ENCODE measurements around the gene GPR146.

GPR146 gene

GRCh38 chr7:1087465-1087814 lies 43.1 kb downstream of the GPR146 start:
- peaks cover 20% of the 10 kb centered on the region; the same call in 1 of the 2 replicates for H4K20me1 ChIP-seq
- peaks cover 79% of the 10 kb centered on the region for H3K4me1 ChIP-seq
- peaks cover 29% of the 10 kb centered on the region for H3K36me3 ChIP-seq
- H3K4me3 ChIP-seq = peak overlapping the region; percentile 55
- H3K27me3 ChIP-seq = no peaks in the 10 kb centered on the region
- no peaks in the 10 kb centered on the region for H3K9me3 ChIP-seq
- H3K4me2 ChIP-seq = peak overlapping the region; percentile 90
- TF ChIP-seq Cebpa-rat (IDR thresholded peaks at IDR 0.05) = no peak
- peak overlapping the region; percentile 38 for H3K9ac ChIP-seq
- H3K27ac ChIP-seq = peak overlapping the region; percentile 81; the same call in 1 of the 2 replicates

DNA sequence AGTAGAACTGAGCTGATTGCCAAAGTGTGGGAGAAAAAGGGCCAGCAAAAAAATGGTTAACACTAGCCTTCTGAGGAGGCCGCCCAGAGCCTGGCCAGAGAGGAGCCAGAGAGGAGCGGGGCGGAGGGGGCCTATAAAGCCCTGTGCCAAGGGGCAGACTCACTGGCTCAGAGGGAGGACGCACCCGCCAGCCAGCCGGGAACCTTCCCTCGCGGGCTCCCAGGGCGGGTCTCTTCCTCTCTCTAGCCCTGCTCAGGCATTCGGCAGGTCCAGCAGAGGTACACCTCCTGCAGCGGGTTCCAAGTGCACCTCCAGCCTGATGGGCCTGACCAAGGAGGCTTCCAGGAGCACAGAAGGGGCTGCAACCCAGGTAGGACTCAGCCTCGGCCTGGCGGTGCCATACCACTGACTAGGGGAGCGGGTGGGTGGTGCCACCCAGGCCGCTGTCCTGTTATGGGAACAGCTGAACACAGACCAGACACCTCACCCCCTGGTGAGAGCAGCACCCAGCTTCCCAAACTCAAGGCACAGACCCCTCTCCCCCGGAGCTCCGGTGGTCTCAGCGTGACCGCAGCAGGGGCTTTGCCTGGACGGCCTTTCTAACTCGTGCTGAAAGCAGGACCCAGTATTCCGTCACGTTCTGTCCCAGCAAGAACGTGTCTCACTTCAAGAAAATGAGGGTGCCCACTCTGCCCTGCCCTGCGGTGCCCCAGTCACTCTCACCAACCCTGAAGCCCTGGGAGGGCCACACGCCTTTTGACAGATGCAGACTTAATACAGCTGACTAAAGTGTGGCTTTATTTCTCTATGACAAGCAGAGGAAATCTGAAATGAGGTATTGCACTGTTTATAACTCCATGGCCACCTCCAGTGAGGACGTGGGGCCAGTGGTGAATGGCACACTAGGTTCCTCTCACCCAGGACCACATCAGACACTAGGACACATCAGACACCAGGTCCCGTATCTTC lies 43.9 kb downstream of the GPR146 start, which contains the start of gene GPER1:
TSS of gene GPER1 (plus strand) at position 162 of the 969 bp plus-strand sequence. CDS start 3,616 bp downstream, outside the sequence.
- Histone ChIP-seq H3K27me3 (no peaks in the 10 kb centered on the region), H3K4me3 (peak within 1 kb of the TSS; percentile 55), H3K4me1 (peaks cover 79% of the 10 kb centered on the region), H3K36me3 (peaks cover 37% of the 10 kb centered on the region), H3K9me3 (no peaks in the 10 kb centered on the region), H3K27ac (peak within 1 kb of the TSS; percentile 81), H3K9ac (peak within 1 kb of the TSS; percentile 66), H3K4me2 (peak within 1 kb of the TSS; percentile 90), H4K20me1 (peaks cover 20% of the 10 kb centered on the region; the same call in 1 of the 2 replicates)
- TF ChIP-seq Cebpa-rat (IDR thresholded peaks at IDR 0.05) = no peak

DNA sequence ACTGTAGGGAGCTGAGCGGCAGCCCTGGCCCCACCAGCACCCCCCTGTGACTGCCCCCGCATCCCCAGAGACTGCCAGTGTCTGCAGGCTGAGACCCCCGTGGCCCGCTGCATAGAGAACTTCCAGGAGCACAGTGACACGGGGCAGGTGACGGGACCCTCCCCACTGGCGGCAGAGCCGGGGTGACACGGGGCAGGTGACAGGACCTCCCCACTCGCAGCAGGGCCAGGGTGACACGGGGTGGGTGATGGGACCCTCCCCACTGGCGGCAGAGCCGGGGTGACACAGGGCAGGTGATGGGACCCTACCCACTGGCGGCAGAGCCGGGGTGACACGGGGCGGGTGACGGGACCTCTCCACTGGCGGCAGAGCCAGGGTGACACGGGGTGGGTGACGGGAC lies 45.9 kb downstream of the GPR146 start:
- no peaks in the 10 kb centered on the region for H3K9me3 ChIP-seq
- no peak overlapping the region for H3K9ac ChIP-seq
- no peaks in the 10 kb centered on the region for H3K27me3 ChIP-seq
- H3K4me1 ChIP-seq = peaks cover 78% of the 10 kb centered on the region
- peaks cover 28% of the 10 kb centered on the region; the same call in 1 of the 2 replicates for H4K20me1 ChIP-seq
- H3K27ac ChIP-seq = no peak overlapping the region
- no peak overlapping the region for H3K4me3 ChIP-seq
- H3K4me2 ChIP-seq = no peak overlapping the region
- no peak for TF ChIP-seq Cebpa-rat (IDR thresholded peaks at IDR 0.05)
- peaks cover 32% of the 10 kb centered on the region for H3K36me3 ChIP-seq

DNA sequence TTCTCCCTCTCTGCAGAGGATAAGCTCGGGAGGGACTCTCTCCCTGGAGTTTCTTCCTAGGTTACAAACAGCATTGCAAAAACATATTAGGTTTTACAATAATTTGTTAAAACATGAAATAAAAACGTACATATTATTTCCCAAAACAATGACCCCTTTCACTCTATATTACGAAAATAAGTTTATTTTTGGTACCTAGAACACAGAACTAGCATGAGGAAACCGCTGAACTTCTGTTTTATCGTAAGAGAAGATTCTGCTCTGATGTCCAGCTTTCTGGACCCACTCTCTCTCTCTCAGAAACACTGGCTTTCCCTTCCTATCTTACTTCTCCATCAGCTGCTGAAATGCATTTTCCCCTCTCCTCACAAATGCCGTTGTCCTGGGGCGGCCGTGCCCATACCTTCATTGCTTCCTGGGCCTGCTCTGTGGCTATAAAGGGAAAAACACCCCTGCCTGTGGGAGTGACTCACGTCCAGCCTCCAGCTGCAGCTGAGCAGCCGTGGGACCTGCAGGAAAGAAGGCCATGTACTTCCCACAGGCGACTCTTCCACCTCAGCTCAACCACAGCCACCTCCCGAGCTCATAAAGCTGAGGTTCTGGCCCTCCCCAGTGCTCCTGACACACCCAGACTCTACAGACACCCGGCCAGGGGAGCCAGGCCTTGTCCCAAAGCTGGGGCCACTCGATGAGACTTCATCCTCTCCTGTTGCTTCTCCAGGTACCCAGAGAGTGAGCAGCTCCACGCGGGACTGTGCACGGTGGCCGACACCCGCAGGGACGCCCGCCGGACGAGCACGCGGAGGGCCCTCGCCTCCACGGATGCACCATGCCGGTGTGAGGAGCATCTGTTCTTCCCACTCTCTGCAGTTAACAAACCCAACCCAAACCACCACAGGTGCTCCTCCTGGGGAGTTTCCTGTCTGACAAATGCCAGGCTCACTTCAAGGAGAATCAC lies 46.6 kb downstream of the GPR146 start:
- 0 out of 2 replicates have a peak overlapping the region, but pooled peaks have one; percentile 18 for H3K27ac ChIP-seq
- peaks cover 78% of the 10 kb centered on the region for H3K4me1 ChIP-seq
- H3K9ac ChIP-seq = 0 out of 2 replicates have a peak overlapping the region, but pooled peaks have one; percentile 15
- peak overlapping the region; percentile 32 for H3K4me2 ChIP-seq
- no peaks in the 10 kb centered on the region for H3K9me3 ChIP-seq
- TF ChIP-seq Cebpa-rat (IDR thresholded peaks at IDR 0.05) = no peak
- H3K4me3 ChIP-seq = no peak overlapping the region
- peaks cover 32% of the 10 kb centered on the region for H3K36me3 ChIP-seq
- peaks cover 35% of the 10 kb centered on the region; the same call in 1 of the 2 replicates for H4K20me1 ChIP-seq
- H3K27me3 ChIP-seq = no peaks in the 10 kb centered on the region

DNA sequence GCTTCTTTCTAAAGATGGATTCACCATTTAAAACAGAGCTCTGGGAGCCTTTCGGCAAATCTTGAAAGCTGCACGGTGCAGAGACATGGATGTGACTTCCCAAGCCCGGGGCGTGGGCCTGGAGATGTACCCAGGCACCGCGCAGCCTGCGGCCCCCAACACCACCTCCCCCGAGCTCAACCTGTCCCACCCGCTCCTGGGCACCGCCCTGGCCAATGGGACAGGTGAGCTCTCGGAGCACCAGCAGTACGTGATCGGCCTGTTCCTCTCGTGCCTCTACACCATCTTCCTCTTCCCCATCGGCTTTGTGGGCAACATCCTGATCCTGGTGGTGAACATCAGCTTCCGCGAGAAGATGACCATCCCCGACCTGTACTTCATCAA lies 47.3 kb downstream of the GPR146 start:
- Histone ChIP-seq H3K9me3 (no peaks in the 10 kb centered on the region), H4K20me1 (peaks cover 41% of the 10 kb centered on the region; the same call in 1 of the 2 replicates), H3K4me2 (peak overlapping the region; percentile 32), H3K4me1 (peaks cover 78% of the 10 kb centered on the region), H3K4me3 (no peak overlapping the region), H3K36me3 (peaks cover 32% of the 10 kb centered on the region), H3K27me3 (no peaks in the 10 kb centered on the region), H3K27ac (no peak overlapping the region), H3K9ac (0 out of 2 replicates have a peak overlapping the region, but pooled peaks have one; percentile 15)
- no peak for TF ChIP-seq Cebpa-rat (IDR thresholded peaks at IDR 0.05)

DNA sequence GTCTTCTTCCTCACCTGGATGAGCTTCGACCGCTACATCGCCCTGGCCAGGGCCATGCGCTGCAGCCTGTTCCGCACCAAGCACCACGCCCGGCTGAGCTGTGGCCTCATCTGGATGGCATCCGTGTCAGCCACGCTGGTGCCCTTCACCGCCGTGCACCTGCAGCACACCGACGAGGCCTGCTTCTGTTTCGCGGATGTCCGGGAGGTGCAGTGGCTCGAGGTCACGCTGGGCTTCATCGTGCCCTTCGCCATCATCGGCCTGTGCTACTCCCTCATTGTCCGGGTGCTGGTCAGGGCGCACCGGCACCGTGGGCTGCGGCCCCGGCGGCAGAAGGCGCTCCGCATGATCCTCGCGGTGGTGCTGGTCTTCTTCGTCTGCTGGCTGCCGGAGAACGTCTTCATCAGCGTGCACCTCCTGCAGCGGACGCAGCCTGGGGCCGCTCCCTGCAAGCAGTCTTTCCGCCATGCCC lies 47.9 kb downstream of the GPR146 start:
- no peaks in the 10 kb centered on the region for H3K27me3 ChIP-seq
- peak overlapping the region; percentile 32; the same call in 1 of the 2 replicates for H3K4me2 ChIP-seq

DNA sequence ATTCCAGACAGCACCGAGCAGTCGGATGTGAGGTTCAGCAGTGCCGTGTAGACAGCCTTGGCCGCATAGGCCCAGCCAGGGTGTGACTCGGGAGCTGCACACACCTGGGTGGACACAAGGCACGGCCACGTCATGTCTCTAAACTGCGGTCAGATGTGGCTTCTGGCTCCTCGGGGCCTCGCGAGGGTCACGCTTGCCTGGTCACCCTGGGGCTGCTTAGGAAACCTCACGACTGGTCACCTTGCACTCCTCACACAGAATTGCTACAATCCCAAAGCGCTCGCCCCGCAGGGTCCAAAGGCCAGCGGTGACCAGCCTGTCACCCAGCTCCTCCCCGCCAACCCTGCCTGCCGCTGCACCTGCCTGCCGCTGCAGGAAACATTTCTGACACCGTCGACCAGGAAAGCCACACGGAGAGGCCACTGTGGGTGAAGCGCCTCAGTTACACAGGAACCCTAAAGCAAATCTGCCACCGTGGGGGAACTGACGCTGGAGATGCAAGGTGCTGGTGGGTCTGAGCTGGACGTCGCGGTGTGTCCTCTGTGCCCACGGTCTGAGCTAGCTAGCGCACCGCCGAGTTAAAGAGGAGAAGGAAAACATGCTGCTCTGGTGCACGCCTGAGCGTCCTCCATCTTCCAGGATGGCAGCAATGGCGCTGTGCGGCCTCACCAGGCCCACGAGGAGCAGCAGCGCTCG lies 48.6 kb downstream of the GPR146 start:
- Histone ChIP-seq H3K9ac (no peak overlapping the region), H3K4me1 (peaks cover 78% of the 10 kb centered on the region), H3K9me3 (no peaks in the 10 kb centered on the region), H4K20me1 (peaks cover 37% of the 10 kb centered on the region; the same call in 1 of the 2 replicates), H3K27ac (no peak overlapping the region), H3K4me2 (no peak overlapping the region), H3K27me3 (no peaks in the 10 kb centered on the region), H3K4me3 (no peak overlapping the region), H3K36me3 (peaks cover 32% of the 10 kb centered on the region)
- no peak for TF ChIP-seq Cebpa-rat (IDR thresholded peaks at IDR 0.05)

More for the DNA sequence above, 47.9 kb downstream of the GPR146 start:
- Histone ChIP-seq H3K4me1 (peaks cover 78% of the 10 kb centered on the region), H3K9me3 (no peaks in the 10 kb centered on the region), H3K27ac (no peak overlapping the region), H3K36me3 (peaks cover 32% of the 10 kb centered on the region), H3K4me3 (no peak overlapping the region), H3K9ac (no peak overlapping the region), H4K20me1 (peaks cover 41% of the 10 kb centered on the region; the same call in 1 of the 2 replicates)
- TF ChIP-seq Cebpa-rat (IDR thresholded peaks at IDR 0.05) = no peak

DNA sequence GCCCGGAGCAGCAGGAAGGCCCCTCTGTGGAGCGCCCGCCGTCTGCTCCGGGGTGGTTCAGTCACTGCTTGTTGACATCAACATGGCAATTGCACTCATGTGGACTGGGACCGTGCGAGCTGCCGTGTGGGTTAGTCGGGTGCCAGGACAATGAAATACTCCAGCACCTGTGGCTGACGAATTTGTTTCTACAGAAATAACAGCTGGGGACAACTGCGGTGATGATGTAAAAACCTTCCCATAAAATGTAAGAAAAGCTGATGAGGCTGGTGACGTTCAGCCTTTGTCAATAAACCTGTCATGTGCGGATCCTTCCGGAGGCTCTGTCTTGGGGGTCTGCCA lies 49.1 kb downstream of the GPR146 start:
- Histone ChIP-seq H3K9me3 (no peaks in the 10 kb centered on the region), H3K27ac (no peak overlapping the region), H3K4me2 (no peak overlapping the region), H3K27me3 (no peaks in the 10 kb centered on the region), H3K36me3 (peaks cover 37% of the 10 kb centered on the region), H3K4me3 (no peak overlapping the region), H3K9ac (no peak overlapping the region), H4K20me1 (peaks cover 31% of the 10 kb centered on the region; the same call in 1 of the 2 replicates), H3K4me1 (peaks cover 78% of the 10 kb centered on the region)
- no peak for TF ChIP-seq Cebpa-rat (IDR thresholded peaks at IDR 0.05)

Data from BLaER1 (cell line).